A549 (cell line): Measurements from ENCODE around the gene LAMB2.

Experiments
- CTCF ChIP-seq: fragments of >200 bp; sonication (Bioruptor Twin); formaldehyde crosslinking; IDR thresholded peaks from 3 replicates; pipeline ENCODE4 v1.5.1; 2016
- EP300 ChIP-seq, 2 experiments: fragments of >200 bp; sonication (Bioruptor Twin); formaldehyde crosslinking; IDR thresholded peaks; 2 replicates in 1 of 2; 3 replicates in 1 of 2; pipeline ENCODE4 v1.6.1; 2016 to 2017
- JUN ChIP-seq, 2 experiments: fragments of >200 bp; sonication (Bioruptor Twin); formaldehyde crosslinking; IDR thresholded peaks; 2 replicates in 1 of 2; 3 replicates in 1 of 2; pipeline ENCODE4 v1.6.1; 2016 to 2017
- MYC ChIP-seq: IDR thresholded peaks from 2 replicates; pipeline ENCODE4 v1.6.1; 2012; ENCODE audit warnings: mild to moderate bottlenecking, inconsistent platforms, low read length, improper control_type of control experiment, borderline replicate concordance
- NPAS2 ChIP-seq: fragments of 250-450 bp; sonication (Bioruptor Pico); IDR thresholded peaks from 2 replicates; pipeline ENCODE4 v1.8.0; 2022; ENCODE audit warnings: mild to moderate bottlenecking, moderate library complexity, borderline replicate concordance
- POLR2A ChIP-seq: IDR thresholded peaks from 2 replicates; pipeline ENCODE4 v1.6.1; 2012; ENCODE audit warnings: mild to moderate bottlenecking, low read length
- POLR2AphosphoS2 ChIP-seq: conservative IDR thresholded peaks from 2 replicates; pipeline ENCODE4 v1.6.1; 2012; ENCODE audit warnings: low read length, improper control_type of control experiment, inconsistent platforms
- SMC3 ChIP-seq: fragments of >200 bp; sonication (Bioruptor Twin); formaldehyde crosslinking; IDR thresholded peaks from 3 replicates; pipeline ENCODE4 v1.6.1; 2018; ENCODE audit warnings: inconsistent platforms

GRCh38 chr3:49177073-49177472, 44.2 kb upstream of the LAMB2 start:
- TF ChIP-seq MYC = no peak
- TF ChIP-seq NPAS2 (CRISPR knock-in tag) = no peak
- TF ChIP-seq CTCF = no peak
- TF ChIP-seq JUN (IDR thresholded peaks at IDR 0.05) = no peak
- TF ChIP-seq EP300 (IDR thresholded peaks at IDR 0.05) = no peak
- TF ChIP-seq POLR2A = no peak
- no peak for TF ChIP-seq SMC3
- no peak for TF ChIP-seq POLR2AphosphoS2
